ENCODE measurements around the gene OLFML3.

Gene OLFML3

GRCh38 chr1:113991467-113991997 lies 12.3 kb downstream of the OLFML3 start (continued):
- TF ChIP-seq ZNF398 (tag by site-specific recombination; IDR thresholded peaks at IDR 0.05), result peak; percentile 66
- no peak for TF ChIP-seq ZNF423 (tag by site-specific recombination; IDR thresholded peaks at IDR 0.05)
- TF ChIP-seq ZNF341 (tag by site-specific recombination; IDR thresholded peaks at IDR 0.05; ENCODE audit: low read depth), result peak; percentile 42; the same call in 1 of the 2 replicates
- no peak for TF ChIP-seq ZBTB1 (tag by site-specific recombination; IDR thresholded peaks at IDR 0.05)
- no peak for TF ChIP-seq ZNF112 (tag by site-specific recombination; IDR thresholded peaks at IDR 0.05)
- TF ChIP-seq ZNF624 (tag by site-specific recombination; IDR thresholded peaks at IDR 0.05), result no peak
- no peak for TF ChIP-seq ZNF660 (tag by site-specific recombination; IDR thresholded peaks at IDR 0.05)
- 0 out of 2 replicates have a peak, but pooled peaks have one; percentile 31 for TF ChIP-seq ZBTB21 (tag by site-specific recombination; IDR thresholded peaks at IDR 0.05)
- no peak for TF ChIP-seq ZNF266 (tag by site-specific recombination; IDR thresholded peaks at IDR 0.05; ENCODE audit: low read depth)
- TF ChIP-seq ZNF133 (tag by site-specific recombination; IDR thresholded peaks at IDR 0.05), result no peak
- no peak for TF ChIP-seq ZNF19 (tag by site-specific recombination; IDR thresholded peaks at IDR 0.05; ENCODE audit: low read depth)
- TF ChIP-seq ZNF488 (tag by site-specific recombination; IDR thresholded peaks at IDR 0.05), result peak; percentile 59; the same call in 1 of the 2 replicates
- no peak for TF ChIP-seq ZNF658 (tag by site-specific recombination; IDR thresholded peaks at IDR 0.05)
- peak; percentile 88 for TF ChIP-seq GLI2 (tag by site-specific recombination; IDR thresholded peaks at IDR 0.05; ENCODE audit: borderline replicate concordance, low read depth)
- no peak for TF ChIP-seq GLIS2 (tag by site-specific recombination; IDR thresholded peaks at IDR 0.05)
- TF ChIP-seq ZBTB8A (tag by site-specific recombination; IDR thresholded peaks at IDR 0.05), result peak; percentile 70
- TF ChIP-seq TRIM28 (IDR thresholded peaks at IDR 0.05; ENCODE audit: borderline replicate concordance, low read length), result no peak
- TF ChIP-seq SCRT2 (tag by site-specific recombination; IDR thresholded peaks at IDR 0.05), result no peak
- peak; percentile 56; the same call in 1 of the 2 replicates for TF ChIP-seq KLF10 (tag by site-specific recombination; IDR thresholded peaks at IDR 0.05)
- no peak for TF ChIP-seq ZNF146 (tag by site-specific recombination; IDR thresholded peaks at IDR 0.05)
- TF ChIP-seq SP2 (tag by site-specific recombination; IDR thresholded peaks at IDR 0.05), result no peak
- peak; percentile 88 for TF ChIP-seq ZXDB (tag by site-specific recombination; IDR thresholded peaks at IDR 0.05)
- TF ChIP-seq FEZF1 (tag by site-specific recombination; IDR thresholded peaks at IDR 0.05), result peak; percentile 99
- 0 out of 2 replicates have a peak, but pooled peaks have one; percentile 12 for TF ChIP-seq TSHZ1 (tag by site-specific recombination; IDR thresholded peaks at IDR 0.05; ENCODE audit: borderline replicate concordance)
- TF ChIP-seq ZNF768 (tag by site-specific recombination; IDR thresholded peaks at IDR 0.05), result no peak
- TF ChIP-seq SP7 (tag by site-specific recombination; IDR thresholded peaks at IDR 0.05), result peak; percentile 74; the same call in 1 of the 2 replicates
- TF ChIP-seq ZNF280C (tag by site-specific recombination; IDR thresholded peaks at IDR 0.05), result no peak
- no peak for TF ChIP-seq ZNF777 (tag by site-specific recombination; IDR thresholded peaks at IDR 0.05; ENCODE audit: borderline replicate concordance)

All from HEK293 (cell line).